NCI-H82 treated with DMSO at 0.1 percent for 48 hours (cell line): ENCODE measurements around the gene SPTLC2.
A peak's percentile ranks its signal among the peaks of the same experiment; 100 is the strongest.
"Not testable (repeated sequence)": the region's sequence is repeated elsewhere in the genome, so short reads cannot be mapped to it uniquely, and the experiment has no call there.

Experiments
- DNase-seq: peaks from one replicate; lab custom pipeline; 2025; ENCODE audit not compliant: unreplicated experiment; lab: John Stamatoyannopoulos, UW

Gene SPTLC2

GRCh38 chr14:77616454-77617229, at the start of gene SPTLC2:
TSS of gene SPTLC2 (minus strand) at chr14:77616637. CDS start at chr14:77616579, 58 bp downstream.
- DNase-seq: peak; percentile 97

GRCh38 chr14:77663293-77663692, 46.9 kb upstream of the SPTLC2 start:
- DNase-seq: no peak

- DNase-seq: not testable (repeated sequence)
Observed at GRCh38 chr14:77661562-77661961, 45.1 kb upstream of the SPTLC2 start.

- DNase-seq: no peak
Observed at GRCh38 chr14:77660754-77661153, 44.3 kb upstream of the SPTLC2 start.

GRCh38 chr14:77659831-77660230, 43.4 kb upstream of the SPTLC2 start:
- DNase-seq: no peak

- no peak for DNase-seq
Observed at GRCh38 chr14:77657280-77657679, 40.8 kb upstream of the SPTLC2 start.

GRCh38 chr14:77654001-77654441, 37.6 kb upstream of the SPTLC2 start:
- no peak for DNase-seq

GRCh38 chr14:77649326-77649725, 32.9 kb upstream of the SPTLC2 start:
- no peak for DNase-seq

GRCh38 chr14:77648520-77649200, 32.2 kb upstream of the SPTLC2 start:
- DNase-seq: no peak

GRCh38 chr14:77647853-77648252, 31.4 kb upstream of the SPTLC2 start:
- DNase-seq: no peak

- no peak for DNase-seq
Observed at GRCh38 chr14:77646907-77647306, 30.5 kb upstream of the SPTLC2 start.

GRCh38 chr14:77645520-77646230, 29.2 kb upstream of the SPTLC2 start:
- DNase-seq: no peak

- no peak for DNase-seq
Observed at GRCh38 chr14:77642407-77642806, 26.0 kb upstream of the SPTLC2 start.

GRCh38 chr14:77641534-77642341, 25.3 kb upstream of the SPTLC2 start:
- DNase-seq: no peak

- no peak for DNase-seq
Observed at GRCh38 chr14:77640756-77641533, 24.5 kb upstream of the SPTLC2 start.

- no peak for DNase-seq
Observed at GRCh38 chr14:77638771-77639171, 22.3 kb upstream of the SPTLC2 start.

GRCh38 chr14:77635869-77636268, 19.4 kb upstream of the SPTLC2 start:
- DNase-seq: not testable (repeated sequence)

GRCh38 chr14:77635466-77635865, 19.0 kb upstream of the SPTLC2 start:
- not testable (repeated sequence) for DNase-seq

GRCh38 chr14:77630111-77630510, 13.7 kb upstream of the SPTLC2 start:
- DNase-seq: no peak

GRCh38 chr14:77625360-77625759, 8.9 kb upstream of the SPTLC2 start:
- DNase-seq: no peak
